Measurements from ENCODE around the gene LDLRAP1. TPM values are rescaled to one million over a fixed set of nuclear protein-coding genes. Genes with fewer than 3 reads are reported as not detected.

The LDLRAP1 gene
- total RNA-seq, 1 experiment from 2014 or later = 29.2 TPM

- H3K9me3 ChIP-seq (ENCODE audit: insufficient read depth, low read depth) = no peaks in the 10 kb centered on the region
- no peaks in the 10 kb centered on the region for H3K27me3 ChIP-seq (ENCODE audit: insufficient read depth, low read depth)
- peak overlapping the region; percentile 78 for H3K4me2 ChIP-seq
- no peaks in the 10 kb centered on the region for H3K79me2 ChIP-seq (ENCODE audit: low read depth)
- intact Hi-C loops (cut with micrococcal nuclease; ENCODE audit: unreplicated experiment) = loop anchor here (2.0 to 5.0 kb wide), 5 partner anchors 19 to 229 kb away; no protein-coding TSS in a partner anchor
- peak overlapping the region; percentile 93 for H3K27ac ChIP-seq
- CTCF ChIA-PET = no interaction called here
- no peaks in the 10 kb centered on the region for H4K20me1 ChIP-seq (ENCODE audit: insufficient read depth)
- peak; percentile 95 to 96 for DNase-seq
- POLR2A ChIA-PET (ENCODE audit: unreplicated experiment) = interaction anchor here (0.6 kb wide), 1 partner anchor 571 kb away, joined by 8 read pairs; no protein-coding TSS in a partner anchor
- H3F3A ChIP-seq (ENCODE audit: insufficient read depth, low read depth) = peaks cover 28% of the 10 kb centered on the region
- 0 out of 2 replicates have a peak overlapping the region, but pooled peaks have one; percentile 66 for H2AFZ ChIP-seq
- no peaks in the 10 kb centered on the region for H3K9me2 ChIP-seq (ENCODE audit: insufficient read depth)
- peaks cover 50% of the 10 kb centered on the region for H3K4me1 ChIP-seq (replicated peaks; ENCODE audit: insufficient read depth)
- H3K4me3 ChIP-seq = peak overlapping the region; percentile 40; the same call in 1 of the 2 replicates
- no peaks in the 10 kb centered on the region for H3K36me3 ChIP-seq (ENCODE audit: low read depth)
- no TSS peak for BruUV-seq (replicated peaks)
- no peak for TF ChIP-seq EZH2 (IDR thresholded peaks at IDR 0.05; ENCODE audit: low read depth)
- TF ChIP-seq, protein P1, sequence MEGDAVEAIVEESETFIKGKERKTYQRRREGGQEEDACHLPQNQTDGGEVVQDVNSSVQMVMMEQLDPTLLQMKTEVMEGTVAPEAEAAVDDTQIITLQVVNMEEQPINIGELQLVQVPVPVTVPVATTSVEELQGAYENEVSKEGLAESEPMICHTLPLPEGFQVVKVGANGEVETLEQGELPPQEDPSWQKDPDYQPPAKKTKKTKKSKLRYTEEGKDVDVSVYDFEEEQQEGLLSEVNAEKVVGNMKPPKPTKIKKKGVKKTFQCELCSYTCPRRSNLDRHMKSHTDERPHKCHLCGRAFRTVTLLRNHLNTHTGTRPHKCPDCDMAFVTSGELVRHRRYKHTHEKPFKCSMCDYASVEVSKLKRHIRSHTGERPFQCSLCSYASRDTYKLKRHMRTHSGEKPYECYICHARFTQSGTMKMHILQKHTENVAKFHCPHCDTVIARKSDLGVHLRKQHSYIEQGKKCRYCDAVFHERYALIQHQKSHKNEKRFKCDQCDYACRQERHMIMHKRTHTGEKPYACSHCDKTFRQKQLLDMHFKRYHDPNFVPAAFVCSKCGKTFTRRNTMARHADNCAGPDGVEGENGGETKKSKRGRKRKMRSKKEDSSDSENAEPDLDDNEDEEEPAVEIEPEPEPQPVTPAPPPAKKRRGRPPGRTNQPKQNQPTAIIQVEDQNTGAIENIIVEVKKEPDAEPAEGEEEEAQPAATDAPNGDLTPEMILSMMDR (conservative IDR thresholded peaks at IDR 0.05) = peak; percentile 27; the same call in 1 of the 2 replicates
These were observed 24.9 kb downstream of the LDLRAP1 start for GRCh38 chr1:25568090-25568833.

DNA sequence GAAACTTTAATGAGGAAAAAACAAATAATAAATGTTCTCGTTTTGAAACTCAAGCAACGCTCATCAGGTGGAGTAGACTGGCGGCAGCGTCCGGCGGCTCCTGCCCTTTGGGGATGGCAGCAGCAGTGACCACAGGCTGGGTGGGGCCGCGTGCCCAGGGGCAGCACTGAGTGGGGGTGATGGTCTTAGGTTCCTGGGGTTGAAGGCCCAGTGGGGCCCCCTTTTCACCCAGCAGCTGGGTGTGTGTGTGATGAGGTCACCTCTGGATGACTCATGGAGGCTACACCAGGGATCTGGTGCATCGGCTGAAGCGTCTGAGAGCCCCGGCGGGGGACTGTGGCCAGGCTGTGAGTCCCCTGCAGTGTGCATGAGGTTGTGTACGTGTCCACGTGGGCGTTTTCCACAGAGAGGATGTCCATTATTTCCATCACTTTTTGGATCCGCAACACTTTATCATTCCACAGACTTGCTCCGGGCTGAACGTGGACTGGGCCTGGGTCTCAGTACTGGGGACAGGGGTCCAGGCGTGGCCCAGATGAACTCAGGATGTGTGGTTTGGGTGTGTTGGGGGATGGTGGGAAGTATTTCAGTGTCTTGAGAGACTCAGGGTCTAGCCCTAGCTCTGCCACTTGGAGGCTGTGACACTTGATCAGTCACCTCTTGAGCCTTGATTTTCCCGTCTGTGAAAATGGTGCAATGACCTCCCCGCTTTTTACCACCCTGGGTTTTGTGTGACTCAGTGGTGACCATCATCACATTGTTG is 25.6 kb downstream of the LDLRAP1 start:
- H3K27ac ChIP-seq = peak overlapping the region; percentile 93
- no peaks in the 10 kb centered on the region for H3K36me3 ChIP-seq (ENCODE audit: low read depth)
- H4K20me1 ChIP-seq (ENCODE audit: insufficient read depth) = no peaks in the 10 kb centered on the region
- TF ChIP-seq, protein P1 (conservative IDR thresholded peaks at IDR 0.05) = no peak
- TF ChIP-seq EZH2 (IDR thresholded peaks at IDR 0.05; ENCODE audit: low read depth) = no peak
- peaks cover 34% of the 10 kb centered on the region for H3F3A ChIP-seq (ENCODE audit: insufficient read depth, low read depth)
- H3K9me2 ChIP-seq (ENCODE audit: insufficient read depth) = no peaks in the 10 kb centered on the region
- POLR2A ChIA-PET (ENCODE audit: unreplicated experiment) = interaction anchor here (1.1 kb wide), 1 partner anchor 20 kb away, joined by 5 read pairs; no protein-coding TSS in a partner anchor
- peak overlapping the region; percentile 78 for H3K4me2 ChIP-seq
- H3K79me2 ChIP-seq (ENCODE audit: low read depth) = no peaks in the 10 kb centered on the region
- no peaks in the 10 kb centered on the region for H3K27me3 ChIP-seq (ENCODE audit: insufficient read depth, low read depth)
- H3K4me1 ChIP-seq (replicated peaks; ENCODE audit: insufficient read depth) = peaks cover 57% of the 10 kb centered on the region
- peak; percentile 76 to 79 for DNase-seq
- no peaks in the 10 kb centered on the region for H3K9me3 ChIP-seq (ENCODE audit: insufficient read depth, low read depth)
- peak overlapping the region; percentile 40 for H3K4me3 ChIP-seq
- CTCF ChIA-PET = no interaction called here
- TSS peak; percentile 38 for BruUV-seq (replicated peaks)
- H2AFZ ChIP-seq = no peak overlapping the region
- intact Hi-C loops (cut with micrococcal nuclease; ENCODE audit: unreplicated experiment) = loop anchor here (2.0 to 5.0 kb wide), 5 partner anchors 20 to 228 kb away; no protein-coding TSS in a partner anchor

GRCh38 chr1:25569597-25570396 is 26.4 kb downstream of the LDLRAP1 start:
- Histone ChIP-seq H3K4me3 (peak overlapping the region; percentile 40; the same call in 1 of the 2 replicates), H2AFZ (no peak overlapping the region), H3F3A (ENCODE audit: insufficient read depth, low read depth) (peaks cover 42% of the 10 kb centered on the region), H3K4me2 (peak overlapping the region; percentile 78), H3K9me3 (ENCODE audit: insufficient read depth, low read depth) (no peaks in the 10 kb centered on the region), H3K9me2 (ENCODE audit: insufficient read depth) (no peaks in the 10 kb centered on the region), H3K4me1 (replicated peaks; ENCODE audit: insufficient read depth) (peaks cover 65% of the 10 kb centered on the region), H3K36me3 (ENCODE audit: low read depth) (no peaks in the 10 kb centered on the region), H3K27me3 (ENCODE audit: insufficient read depth, low read depth) (no peaks in the 10 kb centered on the region), H3K79me2 (ENCODE audit: low read depth) (no peaks in the 10 kb centered on the region), H3K27ac (peak overlapping the region; percentile 93), H4K20me1 (ENCODE audit: insufficient read depth) (no peaks in the 10 kb centered on the region)
- no TSS peak for BruUV-seq (replicated peaks)
- ChIA-PET POLR2A (ENCODE audit: unreplicated experiment) (interaction anchor here (1.1 kb wide), 1 partner anchor 21 kb away, joined by 5 read pairs; no protein-coding TSS in a partner anchor), CTCF (no interaction called here)
- intact Hi-C loops (cut with micrococcal nuclease; ENCODE audit: unreplicated experiment) = loop anchor here (2.0 to 5.0 kb wide), 6 partner anchors 21 to 227 kb away; no protein-coding TSS in a partner anchor
- peak in 1 of 2 experiments; percentile 41 for DNase-seq
- TF ChIP-seq, protein P1 (conservative IDR thresholded peaks at IDR 0.05) = no peak
- TF ChIP-seq EZH2 (IDR thresholded peaks at IDR 0.05; ENCODE audit: low read depth) = no peak

Data from PC-9 (cell line).